ENCODE measurements around the gene ARAP1.

Gene ARAP1

GRCh38 chr11:72786305-72787215 lies 34.4 kb upstream of the ARAP1 start:
- no peak for TF ChIP-seq POLR2A (IDR thresholded peaks at IDR 0.05; ENCODE audit: extremely low read depth, insufficient read length)
- no peak for TF ChIP-seq MYC (IDR thresholded peaks at IDR 0.05; ENCODE audit: low read depth, low read length)
- no peak for TF ChIP-seq MAX (IDR thresholded peaks at IDR 0.05; ENCODE audit: low read depth, low read length)
- TF ChIP-seq CTCF (IDR thresholded peaks at IDR 0.05; ENCODE audit: low read depth, low read length) = no peak
- no peak for DNase-seq (ENCODE audit: low read depth)
- no peak overlapping the region for H3K4me3 ChIP-seq (ENCODE audit: low read depth, low read length)

GRCh38 chr11:72784662-72785061 lies 32.5 kb upstream of the ARAP1 start:
- DNase-seq (ENCODE audit: low read depth) = no peak
- no peak for TF ChIP-seq MAX (IDR thresholded peaks at IDR 0.05; ENCODE audit: low read depth, low read length)
- TF ChIP-seq CTCF (IDR thresholded peaks at IDR 0.05; ENCODE audit: low read depth, low read length) = no peak
- TF ChIP-seq MYC (IDR thresholded peaks at IDR 0.05; ENCODE audit: low read depth, low read length) = no peak
- no peak for TF ChIP-seq POLR2A (IDR thresholded peaks at IDR 0.05; ENCODE audit: extremely low read depth, insufficient read length)

GRCh38 chr11:72783144-72783905 lies 31.1 kb upstream of the ARAP1 start:
- no peak for DNase-seq (ENCODE audit: low read depth)
- no peak for TF ChIP-seq MAX (IDR thresholded peaks at IDR 0.05; ENCODE audit: low read depth, low read length)
- no peak for TF ChIP-seq POLR2A (IDR thresholded peaks at IDR 0.05; ENCODE audit: extremely low read depth, insufficient read length)
- TF ChIP-seq MYC (IDR thresholded peaks at IDR 0.05; ENCODE audit: low read depth, low read length) = no peak
- no peak for TF ChIP-seq CTCF (IDR thresholded peaks at IDR 0.05; ENCODE audit: low read depth, low read length)
- H3K4me3 ChIP-seq (ENCODE audit: low read depth, low read length) = no peak overlapping the region

More at GRCh38 chr11:72784662-72785061, 32.5 kb upstream of the ARAP1 start:
- no peak overlapping the region for H3K4me3 ChIP-seq (ENCODE audit: low read depth, low read length)

GRCh38 chr11:72782081-72782920 lies 30.1 kb upstream of the ARAP1 start:
- DNase-seq (ENCODE audit: low read depth) = no peak

More at GRCh38 chr11:72782081-72782920, 30.1 kb upstream of the ARAP1 start:
- TF ChIP-seq CTCF (IDR thresholded peaks at IDR 0.05; ENCODE audit: low read depth, low read length) (no peak), POLR2A (IDR thresholded peaks at IDR 0.05; ENCODE audit: extremely low read depth, insufficient read length) (no peak), MAX (IDR thresholded peaks at IDR 0.05; ENCODE audit: low read depth, low read length) (no peak), MYC (IDR thresholded peaks at IDR 0.05; ENCODE audit: low read depth, low read length) (no peak)
- no peak overlapping the region for H3K4me3 ChIP-seq (ENCODE audit: low read depth, low read length)
